DMS 273 (cell line): ENCODE data around the gene NR1H4.
"Not testable (repeated sequence)": the region's sequence is repeated elsewhere in the genome, so short reads cannot be mapped to it uniquely, and the experiment has no call there.

Experiments
- DNase-seq: peaks from one replicate; lab custom pipeline; 2025; ENCODE audit not compliant: unreplicated experiment; lab: John Stamatoyannopoulos, UW

The NR1H4 gene

DNA sequence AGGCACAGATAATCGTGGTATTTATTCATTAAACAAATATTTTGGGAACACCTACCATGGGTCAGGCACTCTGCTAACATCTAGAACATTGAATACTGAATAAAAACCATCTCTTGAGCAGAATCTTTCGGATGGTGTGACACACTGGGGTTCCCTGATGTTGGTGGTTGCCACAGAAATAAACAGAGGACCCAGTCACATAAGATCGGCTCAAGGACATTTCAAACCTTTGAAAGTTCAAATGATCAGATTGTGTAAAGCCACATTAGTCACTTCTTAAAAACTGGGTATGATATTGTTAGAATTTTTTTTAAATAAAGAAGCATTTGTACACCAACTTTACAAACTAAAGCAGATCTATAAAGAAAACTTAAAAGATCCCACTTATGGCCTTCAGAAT, 39.0 kb downstream of the NR1H4 start:
- DNase-seq, result no peak

DNA sequence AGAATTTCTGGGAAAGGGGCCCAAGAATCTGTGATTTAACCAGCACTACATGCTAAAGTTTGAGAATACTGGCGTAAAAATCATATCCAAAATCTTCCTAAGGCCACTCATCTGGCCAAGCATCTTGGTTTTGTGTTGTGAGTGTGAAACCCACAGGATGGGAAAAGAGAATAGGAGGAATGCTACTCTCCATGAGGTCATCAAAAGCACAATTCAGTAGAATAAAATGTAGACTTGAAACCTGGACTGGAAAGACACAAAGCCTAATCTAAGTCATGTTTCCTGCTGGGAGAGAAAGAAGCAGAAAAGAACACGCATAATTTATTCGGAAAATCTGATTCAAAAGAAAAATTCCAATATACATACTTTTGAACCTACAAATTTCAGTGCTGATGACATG, 42.3 kb downstream of the NR1H4 start:
- DNase-seq, result no peak

DNA sequence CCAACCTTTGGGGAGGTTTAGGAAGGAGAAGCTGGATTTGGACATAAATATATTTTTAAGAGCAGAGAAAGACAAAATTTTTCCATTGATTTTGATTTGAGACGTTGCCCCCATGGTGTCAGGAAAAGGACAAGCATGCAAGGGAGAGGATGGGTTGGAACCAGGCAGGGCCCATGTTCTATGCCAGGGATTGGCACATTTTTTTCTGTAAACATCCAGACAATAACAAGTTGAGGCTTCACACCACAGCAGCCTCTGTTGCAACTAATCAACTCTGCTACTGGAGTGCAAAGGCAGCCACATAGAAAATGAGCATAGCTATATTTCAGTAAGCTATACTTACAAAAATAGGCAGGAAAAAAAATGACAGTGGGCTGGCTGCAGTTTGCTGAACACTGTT, 44.7 kb downstream of the NR1H4 start:
- no peak for DNase-seq

DNA sequence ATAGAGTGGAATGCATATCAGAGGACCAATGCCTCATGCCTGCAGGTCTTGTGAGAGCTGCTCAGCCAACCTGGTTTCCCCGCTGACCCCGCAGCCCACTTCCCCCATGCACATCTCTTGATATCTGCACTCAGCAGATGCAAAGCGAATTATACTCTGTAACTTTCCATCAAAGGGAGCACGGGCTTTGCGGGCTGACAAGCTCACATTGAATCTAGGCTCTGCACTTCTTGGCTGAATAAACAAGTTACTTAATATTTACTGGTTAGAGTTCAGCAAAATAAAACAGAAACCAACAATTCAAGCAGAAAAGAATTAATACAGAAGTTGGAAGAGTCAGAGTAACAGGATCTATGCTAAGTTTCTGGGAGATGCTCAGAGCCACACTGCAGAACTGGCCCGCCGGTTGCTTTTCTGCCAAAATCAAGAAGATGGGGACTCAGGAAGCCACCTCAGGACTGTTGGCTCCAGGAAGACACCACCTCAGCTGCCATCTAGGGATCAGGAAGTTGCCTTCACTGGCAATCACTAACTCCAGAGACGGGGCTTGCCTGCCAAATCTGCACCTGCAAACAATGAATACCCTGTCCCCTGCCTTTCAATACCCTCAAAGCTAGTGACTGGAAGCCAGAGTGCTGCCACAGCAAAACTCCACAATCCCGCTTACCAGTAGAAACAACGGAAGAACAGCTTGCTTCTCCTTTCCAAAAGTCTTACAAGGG, 46.5 kb downstream of the NR1H4 start:
- no peak for DNase-seq

DNA sequence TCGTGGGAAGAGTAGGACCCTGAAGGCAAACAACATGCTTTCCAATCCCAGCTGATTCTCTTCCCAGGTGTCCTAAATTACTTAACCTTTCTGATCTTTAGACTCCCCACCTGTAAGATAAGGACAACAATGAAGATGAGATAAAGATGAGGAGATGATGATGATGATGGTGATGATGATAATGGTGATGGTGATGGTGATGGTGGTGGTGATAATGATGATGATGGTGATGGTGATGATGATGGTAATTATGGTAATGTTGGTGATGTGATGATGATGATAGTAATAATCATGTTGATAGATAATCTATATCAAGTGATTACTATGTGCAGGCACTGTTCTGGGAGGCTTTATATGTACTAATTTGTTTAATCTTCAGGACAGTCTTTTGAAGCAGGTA, 48.3 kb downstream of the NR1H4 start:
- DNase-seq, result no peak

DNA sequence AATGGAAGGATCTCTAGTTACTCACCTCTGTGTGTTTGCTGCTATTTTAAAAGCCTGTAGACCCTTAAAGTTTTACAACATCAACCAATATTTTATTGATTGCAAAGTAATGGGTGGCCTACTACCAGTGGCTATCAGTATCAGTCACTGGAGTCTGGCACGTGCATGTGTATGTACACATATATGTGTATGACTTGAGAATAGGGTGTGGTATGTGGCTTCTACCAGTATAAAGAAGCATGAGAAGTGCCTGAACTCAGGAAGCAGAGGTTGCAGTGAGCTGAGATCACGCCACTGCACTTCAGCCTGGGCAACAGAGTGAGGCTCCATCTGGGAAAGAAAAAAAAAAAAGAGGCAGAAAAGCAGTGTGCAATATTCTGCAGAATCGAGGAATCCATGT, 54.4 kb downstream of the NR1H4 start:
- DNase-seq, result no peak

DNA sequence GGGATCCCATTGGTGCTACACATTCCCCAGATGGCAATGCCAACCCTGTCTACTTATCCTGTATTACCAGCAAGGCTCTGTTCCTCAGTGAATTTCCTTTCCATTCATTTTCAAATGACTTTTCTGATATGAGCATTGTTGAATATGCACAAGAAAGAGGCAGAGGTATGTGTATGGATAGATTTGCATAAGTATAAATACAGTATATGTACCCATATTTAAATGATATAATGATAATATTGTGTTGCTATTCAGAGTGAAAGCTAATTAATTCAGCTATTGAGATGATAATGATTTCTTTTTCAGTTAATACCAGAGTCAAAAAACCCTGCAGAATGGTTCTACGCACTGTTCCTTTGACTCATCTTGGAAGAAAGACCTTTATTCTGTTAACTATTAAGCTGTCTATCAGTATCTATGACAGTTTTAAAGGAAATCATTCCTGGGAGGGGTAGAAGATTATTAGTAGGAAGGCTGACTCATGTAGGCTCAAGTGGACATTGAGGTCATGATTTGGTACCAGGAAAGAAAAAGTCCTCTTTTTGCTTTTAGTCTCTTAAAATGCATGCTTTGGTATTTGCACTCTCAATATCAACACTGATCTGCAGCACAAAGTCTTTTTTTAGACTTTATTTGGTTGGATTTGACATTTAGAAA, 54.9 kb downstream of the NR1H4 start:
- no peak for DNase-seq

DNA sequence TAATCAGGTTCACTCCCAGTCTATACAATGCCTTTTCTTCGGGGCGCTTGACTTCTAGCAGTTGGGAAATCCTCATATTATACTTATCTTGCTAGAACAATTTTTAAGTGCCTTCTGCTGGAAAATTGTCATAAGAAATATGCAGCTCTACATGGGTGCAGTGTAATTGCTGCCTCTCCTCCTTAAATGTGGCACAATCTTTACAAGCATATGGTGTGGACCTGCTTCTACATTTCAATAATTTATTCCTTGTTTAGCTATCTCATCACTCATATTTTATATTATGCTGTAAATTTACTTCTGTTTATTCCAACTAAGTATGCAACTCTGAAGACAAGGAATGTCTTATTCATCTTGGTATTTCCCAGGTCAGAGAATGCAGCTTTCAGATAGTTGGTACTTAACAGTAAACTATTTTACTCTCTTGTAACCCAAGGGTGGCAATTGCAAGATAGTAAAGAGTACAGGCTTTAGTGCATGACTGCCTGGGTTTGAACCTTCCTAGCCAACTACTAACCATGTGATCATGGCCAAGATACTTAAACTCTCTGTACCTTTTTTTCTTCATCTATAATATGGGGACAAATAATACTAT, 56.2 kb downstream of the NR1H4 start:
- no peak for DNase-seq

DNA sequence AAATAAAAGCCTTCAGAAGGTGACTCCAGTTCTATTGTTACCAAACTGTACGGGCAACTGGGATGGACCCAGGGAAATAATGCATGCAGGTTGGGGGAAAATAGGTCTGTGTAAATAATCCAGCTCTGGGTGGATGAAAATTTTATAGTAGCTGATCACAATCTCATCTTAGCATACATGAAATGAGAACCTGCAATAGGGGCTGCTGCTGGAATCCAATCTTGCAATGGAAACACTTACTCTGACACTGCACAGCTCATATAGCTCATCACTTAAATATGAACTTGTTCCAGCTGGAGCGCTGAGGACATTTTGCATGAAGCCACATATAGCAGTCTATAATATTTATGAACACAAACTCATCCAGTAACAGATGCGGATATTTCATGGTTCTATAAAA, 59.7 kb downstream of the NR1H4 start:
- no peak for DNase-seq

DNA sequence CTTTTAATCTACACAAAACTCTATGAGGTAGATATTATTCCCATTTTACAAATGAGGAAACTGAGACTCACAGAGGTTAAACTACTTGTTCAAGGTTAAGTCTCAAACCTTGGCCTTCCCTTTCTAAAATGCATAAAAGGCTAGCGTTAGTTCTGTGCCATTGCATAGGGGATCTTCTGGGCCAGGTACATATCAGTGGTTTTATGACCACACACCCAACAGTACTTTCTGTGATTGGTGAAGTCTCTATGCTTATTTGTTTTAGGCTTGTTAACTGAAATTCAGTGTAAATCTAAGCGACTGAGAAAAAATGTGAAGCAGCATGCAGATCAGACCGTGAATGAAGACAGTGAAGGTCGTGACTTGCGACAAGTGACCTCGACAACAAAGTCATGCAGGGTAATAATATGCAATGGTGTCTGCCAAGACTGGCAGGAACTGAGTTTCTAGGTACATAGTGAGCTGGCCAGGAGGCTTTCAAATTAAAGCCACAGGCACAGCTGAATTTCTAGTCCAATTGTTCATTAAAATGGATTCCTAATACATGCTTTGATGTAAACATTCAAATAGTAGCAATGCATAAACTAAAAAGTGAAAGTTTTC, 61.1 kb downstream of the NR1H4 start:
- DNase-seq, result no peak

DNA sequence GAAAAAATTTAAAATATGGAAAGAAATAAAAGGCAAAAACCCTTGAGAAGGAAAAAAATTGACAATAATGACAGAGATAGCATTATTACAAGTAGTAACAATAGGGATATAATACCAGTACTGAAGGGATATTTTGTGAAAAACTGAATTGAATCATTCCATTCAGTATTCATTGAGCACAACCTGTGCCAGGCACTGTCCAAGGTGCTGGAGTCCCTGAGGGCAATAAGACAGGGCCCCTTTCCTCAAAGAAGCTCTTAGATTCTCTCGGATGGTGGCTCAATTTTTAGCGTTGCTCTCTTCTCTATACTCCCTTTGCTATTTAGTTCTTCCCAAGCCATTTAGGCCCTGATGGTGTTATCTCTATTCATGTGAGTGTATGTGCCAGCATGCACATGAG, 65.5 kb downstream of the NR1H4 start:
- peak; percentile 15 for DNase-seq

DNA sequence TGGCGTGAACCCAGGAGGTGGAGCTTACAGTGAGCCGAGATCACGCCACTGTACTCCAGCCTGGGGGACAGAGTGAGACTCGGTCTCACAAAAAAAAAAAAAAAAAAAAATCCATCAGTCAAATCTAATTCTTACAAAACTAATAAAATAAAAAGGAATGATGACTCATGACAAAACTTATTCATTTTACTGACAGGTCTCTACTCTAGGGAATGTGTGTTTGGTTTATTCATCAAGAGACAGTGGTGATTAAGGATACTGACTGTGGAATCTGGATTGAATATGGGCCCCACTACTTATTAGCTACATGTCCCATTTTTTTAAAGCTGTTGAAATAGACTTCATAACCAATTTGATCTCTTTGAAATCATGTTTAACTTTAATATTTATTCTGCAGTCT, 70.5 kb downstream of the NR1H4 start:
- DNase-seq, result no peak

DNA sequence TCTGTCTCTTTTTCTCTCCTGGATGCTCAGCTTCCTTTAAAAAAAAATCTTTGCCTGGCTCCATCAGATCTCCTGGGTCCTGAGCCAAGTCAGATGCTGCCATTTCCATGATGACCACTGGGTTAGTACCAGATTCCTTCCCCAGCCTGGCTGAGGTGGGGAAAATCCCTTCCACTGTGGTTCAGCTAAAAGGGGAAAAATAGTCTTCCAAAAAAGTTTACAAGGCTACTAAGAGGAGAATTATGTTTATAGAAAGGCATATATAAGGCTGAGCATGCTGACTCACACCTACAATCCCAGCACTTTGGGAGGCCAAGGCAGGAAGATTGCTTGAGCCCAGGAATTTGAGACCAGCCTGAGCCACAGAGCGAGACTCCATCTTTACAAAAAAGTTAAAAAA, 71.4 kb downstream of the NR1H4 start:
- no peak for DNase-seq

DNA sequence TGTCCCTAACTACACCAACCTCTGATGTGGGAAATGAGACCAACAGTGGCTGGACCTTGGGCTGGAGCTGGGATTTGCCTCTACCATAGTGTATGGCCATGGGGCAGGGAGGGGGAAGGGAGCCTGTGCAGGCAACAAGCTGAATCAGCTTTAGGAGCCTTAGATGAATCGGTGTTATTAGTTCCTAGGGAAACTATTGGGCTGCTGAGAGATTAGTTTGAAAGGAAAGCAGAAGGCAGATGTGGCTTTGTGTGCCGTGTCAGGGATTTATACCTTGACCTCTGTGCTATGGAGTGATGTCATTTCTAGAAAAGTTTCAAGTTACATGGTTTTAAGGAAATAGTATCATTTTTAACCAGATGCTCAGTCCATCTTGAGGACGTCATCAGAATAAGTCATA, 80.3 kb downstream of the NR1H4 start:
- DNase-seq, result no peak

DNA sequence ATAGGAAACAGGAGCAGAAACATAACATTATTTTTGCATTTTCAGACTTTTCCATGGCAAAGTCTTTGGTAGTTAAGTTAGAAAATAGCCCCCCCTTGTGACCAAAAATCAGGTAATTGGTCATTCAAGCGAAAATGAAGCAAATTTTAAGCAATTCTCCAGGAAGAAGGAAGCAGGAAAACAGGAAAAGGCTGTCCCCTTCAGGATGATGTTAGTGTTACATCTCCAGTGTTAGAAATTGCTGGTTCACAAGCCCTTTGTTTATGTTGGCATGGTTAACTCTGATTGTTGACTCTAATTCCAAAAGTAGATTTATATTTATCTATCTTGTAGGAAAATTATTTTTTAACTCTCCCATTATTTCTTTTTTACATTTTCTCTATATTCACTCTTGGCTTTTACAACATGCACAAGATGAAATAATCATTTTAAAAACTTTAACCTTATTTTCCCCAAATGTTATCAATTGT, 81.0 kb downstream of the NR1H4 start:
- peak; percentile 82 for DNase-seq

DNA sequence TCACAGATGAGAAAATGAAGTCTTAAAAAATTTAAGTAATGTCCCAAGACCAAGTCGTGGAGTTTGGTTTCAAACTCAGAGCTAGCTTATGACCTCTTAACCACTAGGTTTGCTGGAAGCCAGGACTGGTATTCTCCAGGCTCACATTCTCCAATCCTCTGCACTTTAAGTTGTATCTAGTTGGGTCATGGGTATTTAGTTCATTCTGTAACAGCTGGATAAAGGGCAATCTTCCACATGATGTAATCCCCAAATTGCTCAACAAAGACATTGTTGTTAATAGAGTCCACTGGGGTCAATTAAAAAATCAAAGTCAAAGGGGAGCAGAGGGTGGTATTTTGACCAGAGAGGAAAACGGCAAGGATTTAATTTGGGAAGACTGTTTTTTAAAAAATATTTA, 82.1 kb downstream of the NR1H4 start:
- no peak for DNase-seq

DNA sequence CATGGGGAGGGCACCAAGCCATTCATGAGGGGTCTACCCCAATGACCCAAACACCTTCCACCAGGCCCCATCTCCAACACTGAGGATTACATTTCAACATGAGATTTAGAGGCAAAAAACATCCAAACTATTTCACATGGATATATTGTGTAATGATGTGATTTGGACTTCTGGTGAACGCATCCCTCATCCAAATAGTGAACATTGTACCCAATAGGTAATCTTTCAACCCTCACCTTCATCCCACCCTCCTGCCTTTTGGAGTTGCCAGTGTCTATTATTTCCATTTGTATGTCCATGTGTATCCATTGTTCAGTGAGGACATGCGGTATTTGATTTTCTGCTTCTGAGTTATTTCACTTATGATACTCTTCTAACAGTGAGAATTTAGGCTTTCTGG, 83.7 kb downstream of the NR1H4 start:
- no peak for DNase-seq

DNA sequence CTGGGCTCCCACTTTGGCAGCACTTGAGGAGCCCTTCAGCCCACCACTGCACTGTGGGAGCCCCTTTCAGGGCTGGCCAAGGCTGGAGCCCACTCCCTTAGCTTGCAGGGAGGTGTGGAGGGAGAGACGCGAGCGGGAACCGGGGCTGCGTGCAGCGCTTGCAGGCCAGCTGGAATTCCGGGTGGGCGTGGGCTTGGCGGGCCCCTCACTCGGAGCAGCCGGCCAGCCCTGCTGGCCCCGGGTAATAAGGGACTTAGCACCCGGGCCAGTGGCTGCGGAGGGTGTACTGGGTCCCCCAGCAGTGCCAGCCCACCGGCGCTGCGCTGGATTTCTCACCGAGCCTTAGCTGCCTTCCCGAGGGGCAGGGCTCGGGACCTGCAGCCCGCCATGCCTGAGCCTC, 85.6 kb downstream of the NR1H4 start:
- not testable (repeated sequence) for DNase-seq

DNA sequence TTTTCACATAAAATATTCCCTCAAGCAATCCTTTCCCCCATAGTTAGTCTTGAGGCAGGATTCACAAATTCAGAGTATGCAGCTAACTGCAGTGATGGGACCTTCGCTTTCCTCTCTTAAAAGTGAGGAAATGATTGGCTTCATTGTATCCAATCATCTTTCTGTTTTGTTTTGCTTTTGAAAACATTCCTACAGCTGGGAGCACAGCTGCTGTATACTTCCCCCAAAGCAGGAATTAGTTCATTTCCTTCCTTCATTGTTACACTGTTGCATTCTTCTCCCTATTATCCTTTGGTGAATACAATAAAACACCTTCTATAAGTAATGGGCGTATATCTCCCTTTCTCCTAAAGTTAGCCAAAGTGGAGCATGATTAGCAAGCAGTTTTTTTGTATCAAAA, 90.4 kb downstream of the NR1H4 start:
- DNase-seq, result no peak

DNA sequence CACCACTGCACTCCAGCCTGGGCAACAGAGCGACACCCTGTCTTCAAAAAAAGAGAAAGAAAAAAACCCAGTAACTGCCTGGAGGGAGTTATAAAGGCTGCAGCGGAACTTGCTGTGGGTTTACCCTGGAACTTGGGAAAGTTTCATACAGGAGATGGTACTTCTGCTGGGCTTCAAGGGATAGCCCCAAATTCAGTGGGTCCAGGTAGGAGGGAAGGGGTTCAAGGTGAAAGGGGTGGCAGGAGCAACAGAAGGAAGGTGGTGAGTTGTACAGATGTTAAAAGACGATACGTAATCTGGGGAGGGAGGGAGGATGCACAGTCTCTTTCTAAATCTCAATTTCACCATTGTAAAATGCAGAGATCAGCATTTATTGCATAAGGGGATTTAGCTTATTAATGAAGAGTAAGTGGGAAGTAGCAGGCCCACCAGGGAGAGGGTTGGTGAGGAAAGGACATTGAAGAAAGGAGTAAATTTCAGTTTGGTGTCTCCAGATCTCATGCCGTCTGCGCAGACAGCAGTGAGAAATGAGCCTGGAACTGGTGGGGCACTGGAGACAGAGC, 91.3 kb downstream of the NR1H4 start:
- DNase-seq, result no peak

DNA sequence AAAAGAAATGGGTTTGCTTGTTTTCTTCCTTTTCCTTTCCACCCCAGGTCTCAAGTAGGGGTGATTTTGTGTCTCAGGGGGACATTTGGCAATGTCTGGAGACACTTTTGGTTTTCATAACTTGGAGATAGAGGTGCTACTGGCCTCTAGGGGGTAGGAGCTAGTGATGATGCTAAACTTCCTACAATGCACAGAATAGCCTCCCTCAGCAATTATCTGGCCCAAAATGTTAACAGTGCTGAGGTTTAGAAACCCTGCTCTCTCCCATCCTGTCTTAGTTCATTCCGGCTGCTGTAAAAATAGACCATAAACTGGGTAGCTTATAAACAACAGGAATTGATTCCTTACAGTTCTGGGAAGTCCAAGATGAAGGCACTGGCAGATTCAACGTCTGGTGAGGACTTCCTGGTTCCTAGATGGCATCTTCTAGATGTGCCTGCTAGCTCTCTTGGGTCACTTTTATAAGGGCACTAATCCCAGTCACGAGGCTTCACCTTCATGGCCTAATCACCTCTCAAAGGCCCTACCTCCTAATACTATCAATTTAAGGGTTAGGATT, 92.4 kb downstream of the NR1H4 start:
- no peak for DNase-seq
